HCT116 (cell line): ENCODE results near the gene CUX1. TPM values are rescaled to one million over a fixed set of nuclear protein-coding genes. Genes with fewer than 3 reads are reported as not detected.

Experiments
- ATAC-seq: fragments of 200-7000 bp; cut with Tn5 transposase; 2 replicates; pipeline ENCODE4 v1.9.1; 2020; ENCODE audit warnings: mild to moderate bottlenecking, moderate library complexity
- BruUV-seq: library from RNA; stranded (reverse); fragments of 400-500 nt; replicated peaks from 2 replicates; lab custom pipeline; 2021; lab: Mats Ljungman, UMichigan
- CTCF ChIA-PET: fragments of 300-600 bp; sonication (Branson Sonifier 250); formaldehyde crosslinking; loops from one replicate; lab custom pipeline; 2021; ENCODE audit warnings: antibody characterized with exemption; lab: Charles Lee
- POLR2A ChIA-PET: fragments of 300-600, 350-600 bp; sonication (Branson Sonifier 250); formaldehyde crosslinking; loops from one replicate; lab custom pipeline; 2021; ENCODE audit warnings: antibody characterized with exemption; lab: Charles Lee
- RAD21 ChIA-PET, 2 experiments: fragments of 300-600 bp; sonication (Branson Sonifier 250); formaldehyde crosslinking; loops; one replicate each; lab custom pipeline; 2023; ENCODE audit warnings: low total read pairs in 2 of 2; ENCODE audit not compliant: uncharacterized antibody in 2 of 2, unreplicated experiment in 2 of 2, low non-redundant PET in 1 of 2; lab: Charles Lee
- DNase-seq: peaks from one replicate; pipeline ENCODE4 v3.0.0-alpha.2; 2010; ENCODE audit warnings: low read depth, low spot score
- H2AFZ ChIP-seq: fragments of 200-600 bp; shearing (Covaris generic), sonication (generic); 2 replicates; pipeline ENCODE4 v1.6.1; 2017; ENCODE audit warnings: low read depth, mixed run types, mixed read lengths, antibody characterized with exemption, low read length; ENCODE audit not compliant: poor library complexity, severe bottlenecking
- H3K27ac ChIP-seq: 2 replicates; pipeline ENCODE4 v1.5.1; 2012; ENCODE audit warnings: low read depth, low read length
- H3K27me3 ChIP-seq: fragments of 200-600 bp; sonication (generic); 2 replicates; pipeline ENCODE4 v1.6.1; 2016; ENCODE audit warnings: mixed run types, low read length, mixed read lengths; ENCODE audit not compliant: insufficient read depth
- H3K36me3 ChIP-seq, 2 experiments: fragments of 200-500 bp in 1 of 2; fragments of 200-600 bp in 1 of 2; sonication (Bioruptor generic) in 1 of 2; sonication (generic) in 1 of 2; 2 replicates each; pipeline versions ENCODE4 v1.5.1 to v1.6.1; 2014 to 2016; ENCODE audit warnings: low read length in 2 of 2, inconsistent platforms in 1 of 2, mixed read lengths in 1 of 2, mixed run types in 1 of 2; ENCODE audit not compliant: insufficient read depth in 2 of 2, control insufficient read depth in 1 of 2
- H3K4me1 ChIP-seq, 2 experiments: fragments of 200-600 bp in 1 of 2; sonication (generic) in 1 of 2; 2 replicates each; pipeline versions ENCODE4 v1.5.1 to v1.6.1; 2012 to 2017; ENCODE audit warnings: low read length in 2 of 2, inconsistent platforms in 1 of 2, mild to moderate bottlenecking in 1 of 2, mixed read lengths in 1 of 2, mixed run types in 1 of 2, moderate library complexity in 1 of 2; ENCODE audit not compliant: insufficient read depth in 2 of 2, control insufficient read depth in 1 of 2
- H3K4me2 ChIP-seq: fragments of 200-600 bp; sonication (generic); 2 replicates; pipeline ENCODE4 v1.6.1; 2017; ENCODE audit warnings: mixed run types, low read length, mixed read lengths
- H3K4me3 ChIP-seq, 2 experiments: fragments of 200-600 bp in 1 of 2; sonication (generic) in 1 of 2; replicated peaks in 1 of 2; 2 replicates each; pipeline ENCODE4 v1.5.1; 2011 to 2016; ENCODE audit warnings: low read length in 2 of 2, control low read depth in 1 of 2, low read depth in 1 of 2, mild to moderate bottlenecking in 1 of 2, mixed read lengths in 1 of 2, mixed run types in 1 of 2
- H3K79me2 ChIP-seq: fragments of 200-600 bp; sonication (generic); 2 replicates; pipeline ENCODE4 v1.6.1; 2017; ENCODE audit warnings: mild to moderate bottlenecking, mixed run types, low read length, moderate library complexity, mixed read lengths; ENCODE audit not compliant: insufficient read depth
- H3K9ac ChIP-seq: fragments of 200-600 bp; sonication (generic); 2 replicates; pipeline ENCODE4 v1.6.1; 2016; ENCODE audit warnings: low read length, mixed read lengths
- H3K9me2 ChIP-seq: fragments of 200-600 bp; sonication (generic), shearing (Covaris generic); 2 replicates; pipeline ENCODE4 v1.6.1; 2017; ENCODE audit warnings: mixed run types, mild to moderate bottlenecking, moderate library complexity; ENCODE audit not compliant: insufficient read depth
- H3K9me3 ChIP-seq, 2 experiments: fragments of 200-500 bp in 1 of 2; fragments of 200-600 bp in 1 of 2; sonication (Bioruptor generic) in 1 of 2; sonication (generic) in 1 of 2; 2 replicates each; pipeline ENCODE4 v1.6.1; 2014 to 2017; ENCODE audit warnings: low read length in 2 of 2, mixed read lengths in 2 of 2, inconsistent platforms in 1 of 2, low read depth in 1 of 2, mild to moderate bottlenecking in 1 of 2, mixed run types in 1 of 2, moderate library complexity in 1 of 2; ENCODE audit not compliant: control insufficient read depth in 1 of 2, insufficient read depth in 1 of 2
- H4K20me1 ChIP-seq: fragments of 200-600 bp; sonication (generic), shearing (Covaris generic); 2 replicates; pipeline ENCODE4 v1.6.1; 2017; ENCODE audit warnings: mixed run types, mild to moderate bottlenecking, moderate library complexity; ENCODE audit not compliant: insufficient read depth
- EZH2 ChIP-seq: fragments of 200-600 bp; sonication (generic); IDR thresholded peaks from 2 replicates; pipeline ENCODE4 v1.6.1; 2017; ENCODE audit warnings: antibody characterized with exemption, mixed run types
- EZH2phosphoT487 ChIP-seq: fragments of 200-600 bp; IDR thresholded peaks from 2 replicates; pipeline ENCODE4 v1.6.1; 2018; ENCODE audit warnings: antibody characterized with exemption, borderline replicate concordance
- JUND ChIP-seq: IDR thresholded peaks from 2 replicates; pipeline ENCODE4 v1.6.1; 2012
- YY1 ChIP-seq: IDR thresholded peaks from 2 replicates; pipeline ENCODE4 v1.6.1; 2011; ENCODE audit warnings: low read length, low read depth, moderate library complexity, mild to moderate bottlenecking; ENCODE audit not compliant: insufficient replicate concordance; ENCODE audit errors: extremely low read depth
- intact Hi-C: fragments of 100-400 bp; cut with micrococcal nuclease; formaldehyde crosslinking; loops from 2 replicates; pipeline ENCODE4 v1.10.0; 2022
- total RNA-seq: library from RNA; stranded (reverse); gene quantifications from one replicate; pipeline ENCODE4 v1.2.1, GENCODE V29; 2021; ENCODE audit not compliant: unreplicated experiment
- TF ChIP-seq, protein P1 (sequence below), 3 experiments: fragments of 200-600 bp in 1 of 3; sonication (generic) in 1 of 3; IDR thresholded peaks in 2 of 3; conservative IDR thresholded peaks in 1 of 3; 2 replicates each; pipeline ENCODE4 v1.5.1; 2012 to 2017; ENCODE audit warnings: low read depth in 2 of 3, low read length in 2 of 3, antibody characterized with exemption in 1 of 3, borderline replicate concordance in 1 of 3, control low read depth in 1 of 3, mild to moderate bottlenecking in 1 of 3, mixed read lengths in 1 of 3, mixed run types in 1 of 3, moderate library complexity in 1 of 3; ENCODE audit not compliant: insufficient read depth in 1 of 3

Gene CUX1
- total RNA-seq, 1 experiment from 2014 or later = 68.9 TPM

DNA sequence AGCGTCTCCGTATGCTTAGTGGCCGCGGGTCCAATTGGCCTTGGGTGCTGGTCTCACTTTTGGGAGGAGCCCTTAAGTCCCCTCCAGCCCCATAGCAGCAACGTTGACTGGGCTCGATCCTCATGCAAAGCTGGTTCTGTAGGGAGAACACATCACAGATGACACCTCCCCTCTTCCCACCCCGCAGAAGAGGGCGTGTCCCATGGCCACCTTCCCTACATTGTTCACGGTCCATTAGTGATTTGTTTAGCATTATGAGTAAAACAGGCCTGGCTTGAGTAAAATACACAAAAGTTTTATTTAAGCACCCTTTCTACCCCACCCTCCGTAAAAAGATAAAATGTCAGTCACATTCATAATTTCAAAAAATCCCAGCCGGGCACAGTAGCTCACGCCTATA is 380.2 kb downstream of the CUX1 start:
- Histone ChIP-seq H3K36me3 (peaks cover 4 to 6% of the 10 kb centered on the region in 2 experiments; a peak in 2 of 4 replicates), H3K79me2 (no peaks in the 10 kb centered on the region), H3K27ac (no peak overlapping the region), H3K9me3 (no peaks in the 10 kb centered on the region), H4K20me1 (no peaks in the 10 kb centered on the region), H3K27me3 (no peaks in the 10 kb centered on the region)
- ChIA-PET RAD21 (no interaction called here), CTCF (no interaction called here)
- DNase-seq = no peak
- BruUV-seq = no TSS peak
- TF ChIP-seq EZH2 = no peak
- TF ChIP-seq, all 23 proteins: peak for 0
- Histone ChIP-seq H3K4me2 (no peak overlapping the region), H3K4me3 (no peak overlapping the region), H3K9me2 (no peaks in the 10 kb centered on the region), H3K9ac (no peak overlapping the region), H2AFZ (no peak overlapping the region), H3K4me1 (no peaks in the 10 kb centered on the region)
- POLR2A ChIA-PET = no interaction called here
- no peak for ATAC-seq
- intact Hi-C loops = no loop called here

DNA sequence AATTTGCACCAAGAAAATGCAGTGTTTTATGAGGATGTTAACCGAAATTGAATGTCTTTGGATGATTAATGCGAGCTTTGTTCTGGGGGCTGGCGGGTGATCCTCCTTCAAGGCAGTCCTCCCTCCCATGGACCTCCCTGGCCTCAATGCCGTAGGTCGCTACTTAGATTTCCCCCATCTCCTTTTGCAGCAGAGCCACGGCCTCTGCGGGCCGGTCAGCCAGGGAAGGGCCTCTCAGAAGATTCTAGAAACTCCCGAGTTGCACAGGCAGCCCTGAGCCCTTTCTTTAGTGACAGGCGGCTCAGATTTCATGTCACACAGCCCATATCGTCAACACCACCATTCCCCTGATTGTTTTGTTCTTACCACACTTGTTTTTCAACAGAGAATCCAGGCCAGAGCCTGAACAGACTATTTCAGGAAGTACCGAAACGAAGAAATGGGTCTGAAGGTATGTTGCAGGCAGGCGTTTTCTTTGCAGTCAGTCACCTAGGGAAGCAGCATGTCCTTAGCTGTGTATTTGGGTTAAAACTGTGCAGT is 381.1 kb downstream of the CUX1 start:
- Histone ChIP-seq H3K79me2 (no peaks in the 10 kb centered on the region), H3K4me1 (no peaks in the 10 kb centered on the region), H3K27ac (no peak overlapping the region), H3K27me3 (no peaks in the 10 kb centered on the region), H3K9ac (no peak overlapping the region), H3K4me3 (no peak overlapping the region), H3K9me3 (no peaks in the 10 kb centered on the region), H3K9me2 (no peaks in the 10 kb centered on the region), H2AFZ (no peak overlapping the region), H3K4me2 (no peak overlapping the region)
- DNase-seq = no peak
- ChIA-PET CTCF (no interaction called here), RAD21 (no interaction called here)
- intact Hi-C loops = no loop called here
- no TSS peak for BruUV-seq
- no peak for TF ChIP-seq YY1
- TF ChIP-seq, protein P1, sequence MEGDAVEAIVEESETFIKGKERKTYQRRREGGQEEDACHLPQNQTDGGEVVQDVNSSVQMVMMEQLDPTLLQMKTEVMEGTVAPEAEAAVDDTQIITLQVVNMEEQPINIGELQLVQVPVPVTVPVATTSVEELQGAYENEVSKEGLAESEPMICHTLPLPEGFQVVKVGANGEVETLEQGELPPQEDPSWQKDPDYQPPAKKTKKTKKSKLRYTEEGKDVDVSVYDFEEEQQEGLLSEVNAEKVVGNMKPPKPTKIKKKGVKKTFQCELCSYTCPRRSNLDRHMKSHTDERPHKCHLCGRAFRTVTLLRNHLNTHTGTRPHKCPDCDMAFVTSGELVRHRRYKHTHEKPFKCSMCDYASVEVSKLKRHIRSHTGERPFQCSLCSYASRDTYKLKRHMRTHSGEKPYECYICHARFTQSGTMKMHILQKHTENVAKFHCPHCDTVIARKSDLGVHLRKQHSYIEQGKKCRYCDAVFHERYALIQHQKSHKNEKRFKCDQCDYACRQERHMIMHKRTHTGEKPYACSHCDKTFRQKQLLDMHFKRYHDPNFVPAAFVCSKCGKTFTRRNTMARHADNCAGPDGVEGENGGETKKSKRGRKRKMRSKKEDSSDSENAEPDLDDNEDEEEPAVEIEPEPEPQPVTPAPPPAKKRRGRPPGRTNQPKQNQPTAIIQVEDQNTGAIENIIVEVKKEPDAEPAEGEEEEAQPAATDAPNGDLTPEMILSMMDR (IDR thresholded peaks at IDR 0.05 in 2 of 3, conservative IDR thresholded peaks at IDR 0.05 in 1 of 3; ENCODE audit: borderline replicate concordance in 1 of 3, insufficient read depth in 1 of 3, low read depth in 2 of 3, low read length in 2 of 3) = no peak
- no peak for TF ChIP-seq EZH2phosphoT487
- TF ChIP-seq EZH2 = no peak
- TF ChIP-seq JUND = no peak
- TF ChIP-seq, all 23 proteins: peak for 0
- peaks cover 4 to 6% of the 10 kb centered on the region in 2 experiments; a peak in 2 of 4 replicates for H3K36me3 ChIP-seq
- ATAC-seq = no peak
- no peaks in the 10 kb centered on the region for H4K20me1 ChIP-seq
- POLR2A ChIA-PET = no interaction called here
